Left cardiac atrium (tissue), 4 donors: ENCODE results near the gene SHISA3. TPM values are rescaled to one million over a fixed set of nuclear protein-coding genes. Genes with fewer than 3 reads are reported as not detected.

ENCODE experiments used
- ATAC-seq, 2 donors: fragments of 200-7000 bp; cut with Tn5 transposase; one replicate each; pipeline ENCODE4 v1.9.1; 2020; ENCODE audit warnings: mild to moderate bottlenecking in 2 of 2, moderate library complexity in 2 of 2
- DNase-seq: peaks from one replicate; pipeline ENCODE4 v3.0.0-alpha.2; 2020
- intact Hi-C, 2 donors: fragments of 100-400 bp; cut with DNase I; formaldehyde crosslinking; loops; one replicate each; pipeline versions ENCODE4 v1.14.1 to v1.15.1; 2022 to 2023
- total RNA-seq, 2 donors: library from RNA; stranded (reverse); fragmentation: NEBNext Ultra II Directional; extraction: Animal tissue kit (Norgen Biotek cat#: 25700); gene quantifications; one replicate each; pipeline ENCODE4 v1.2.1, GENCODE V29; 2021
- donor health status: DM: no; HTN: yes; CAD: no.
- donor health status: DM: no; HTN: yes; CAD: no; lungs with severe emphysema.
- donor health status: DM: yes; HTN: yes; CAD: no.
- donor health status: Dilated cardiomyopathy.

Gene SHISA3
- total RNA-seq, 2 donors from 2014 or later = 6.8 to 8.8 TPM

DNA sequence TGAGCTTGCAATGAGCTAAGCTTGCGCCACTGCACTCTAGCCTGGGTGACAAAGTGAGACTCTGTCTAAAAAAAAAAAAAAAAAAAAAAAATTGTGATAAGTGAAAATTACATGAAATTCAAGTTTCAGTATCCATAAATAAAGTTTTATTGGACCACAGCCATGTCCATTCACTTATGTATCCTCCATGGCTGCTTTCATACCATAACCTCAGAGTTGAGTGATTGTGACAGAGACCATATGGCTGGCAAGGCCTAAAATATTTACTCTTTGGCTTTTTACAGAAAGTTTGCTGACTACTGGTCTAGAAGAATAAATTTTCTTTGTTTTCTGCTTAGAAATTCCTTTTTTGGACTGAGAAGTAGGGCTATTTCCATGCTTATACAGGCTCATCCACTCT, 11.8 kb upstream of the SHISA3 start:
- no peak for ATAC-seq
- no peak for DNase-seq
- intact Hi-C loops = no loop called here

DNA sequence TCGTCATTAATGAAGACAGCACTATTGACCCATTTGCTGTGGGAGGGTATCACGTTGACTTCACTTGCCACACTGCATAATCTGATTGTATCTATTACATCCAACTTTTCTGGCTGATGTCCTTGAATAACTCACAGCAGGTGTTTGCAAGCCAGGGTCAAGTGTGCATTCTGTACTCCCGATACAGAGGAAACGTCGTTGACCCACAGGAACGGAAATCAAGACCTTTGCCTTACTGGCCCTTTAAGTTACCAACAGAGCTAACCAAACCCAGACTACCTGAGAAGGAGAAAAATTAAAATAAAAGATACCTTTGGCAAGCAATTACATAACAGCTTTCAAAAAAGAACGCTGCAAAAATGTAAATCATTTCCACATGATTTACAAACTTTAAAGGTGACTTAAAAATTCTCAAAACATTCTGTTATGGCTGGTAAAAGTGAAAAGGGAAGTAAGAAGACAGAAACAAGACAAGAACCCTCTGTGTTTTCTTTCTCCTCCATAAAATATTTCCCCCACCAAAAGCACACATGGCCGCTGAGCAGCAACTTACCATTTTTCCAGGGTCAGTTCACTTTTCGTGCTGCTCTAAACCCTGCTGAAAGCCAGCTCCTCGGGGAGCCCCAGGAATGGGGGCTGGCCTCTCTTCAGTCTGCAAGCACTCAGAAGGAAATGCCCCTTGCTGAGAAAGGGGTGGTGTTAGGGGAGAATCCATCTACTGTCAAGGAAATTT, 6.5 kb upstream of the SHISA3 start:
- DNase-seq (no peak), ATAC-seq (no peak)
- intact Hi-C loops = no loop called here

DNA sequence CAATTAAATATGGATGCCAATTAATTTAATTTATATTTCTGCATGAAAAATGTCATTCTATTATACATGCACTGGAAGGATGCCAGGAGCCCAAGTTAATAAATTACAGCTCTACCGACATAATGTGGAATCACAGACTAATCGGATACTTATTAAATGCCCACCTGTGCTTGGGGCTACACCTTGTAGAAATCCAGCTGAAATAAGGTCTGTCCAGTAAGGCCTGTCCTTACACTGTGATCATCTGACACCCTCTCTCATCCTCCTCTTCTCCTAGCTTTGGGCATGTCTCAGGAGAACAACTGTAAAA, 6.0 kb upstream of the SHISA3 start:
- intact Hi-C loops = no loop called here
- ATAC-seq = no peak
- DNase-seq = no peak

DNA sequence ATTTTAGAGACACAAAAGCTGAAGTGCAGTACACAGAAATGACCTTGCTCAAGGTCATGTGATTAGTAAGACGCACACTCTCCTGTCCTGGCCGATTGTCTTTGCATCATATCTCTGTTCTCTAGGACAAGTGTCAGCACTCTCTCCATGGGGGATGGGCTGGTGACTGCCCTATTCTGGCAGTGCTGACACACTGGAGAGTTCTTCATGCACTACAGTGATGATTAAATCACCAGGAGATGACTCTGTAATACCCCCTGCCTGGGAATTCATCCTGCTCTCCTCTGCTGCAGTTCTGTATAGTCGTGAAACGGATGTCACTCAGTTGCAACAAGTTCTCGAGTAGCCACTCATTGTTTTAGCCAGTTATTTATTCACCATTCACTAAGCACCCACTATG, 5.3 kb upstream of the SHISA3 start:
- intact Hi-C loops = no loop called here
- DNase-seq (peak; percentile 42), ATAC-seq (peak; percentile 84 to 95)

DNA sequence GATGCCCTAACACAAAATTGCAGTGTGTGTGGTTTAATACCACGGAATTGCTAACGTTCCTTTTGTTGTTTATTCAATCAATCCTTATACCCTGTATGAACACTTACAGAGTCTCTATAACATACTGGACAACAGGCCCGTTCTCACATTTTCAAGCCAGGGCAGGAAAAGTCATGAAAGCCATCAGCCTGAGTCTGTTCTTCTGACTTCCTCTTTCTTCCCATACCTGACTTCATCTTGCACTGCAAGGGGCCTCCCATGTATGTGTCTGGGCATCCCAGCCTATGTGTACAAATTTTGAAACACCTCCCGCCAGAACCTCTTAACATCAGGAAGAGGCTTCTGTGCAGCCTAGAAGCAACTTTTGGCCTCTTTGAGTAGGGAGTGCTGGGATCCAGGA, 4.9 kb upstream of the SHISA3 start:
- intact Hi-C loops = no loop called here
- no peak for ATAC-seq
- no peak for DNase-seq

DNA sequence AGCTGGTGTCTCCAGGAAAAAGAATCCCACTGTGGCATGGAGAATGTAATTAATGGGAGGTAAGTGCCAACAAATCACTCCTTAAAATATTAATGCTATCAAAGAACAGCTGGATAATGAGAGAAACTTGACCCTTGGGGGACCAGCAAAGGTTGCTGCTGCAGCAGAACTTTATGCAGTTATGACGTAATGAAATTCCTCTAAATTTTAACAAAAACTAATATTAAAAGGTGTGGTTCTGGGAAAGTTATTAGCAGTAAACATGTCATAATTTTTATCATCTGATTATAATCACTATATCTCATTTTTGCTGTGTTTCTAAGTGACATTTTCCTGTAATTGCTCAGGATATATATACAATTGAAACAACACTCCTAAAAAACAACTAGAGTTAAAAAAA, 1.7 kb upstream of the SHISA3 start:
- no peak for ATAC-seq
- intact Hi-C loops = no loop called here
- DNase-seq = no peak

DNA sequence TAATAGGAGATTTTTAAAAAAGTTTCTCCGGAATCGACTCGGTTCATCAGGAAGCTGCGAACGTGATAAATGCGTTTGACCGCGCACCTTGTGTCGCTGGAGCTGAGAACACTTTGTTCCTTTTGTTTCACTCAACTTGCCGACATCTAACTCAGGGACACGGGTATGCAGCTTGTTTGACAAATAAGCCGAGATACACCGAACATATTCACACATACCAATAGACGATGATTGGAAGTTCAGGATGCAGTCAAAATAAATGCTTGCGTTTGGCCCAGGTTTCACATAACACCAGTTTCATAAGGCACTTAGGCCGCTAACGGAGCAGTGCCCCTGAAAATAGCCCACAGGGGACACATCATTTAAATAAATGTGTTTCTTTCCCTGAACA, 932 bp upstream of the SHISA3 start:
- DNase-seq (no peak), ATAC-seq (no peak)
- intact Hi-C loops = no loop called here

DNA sequence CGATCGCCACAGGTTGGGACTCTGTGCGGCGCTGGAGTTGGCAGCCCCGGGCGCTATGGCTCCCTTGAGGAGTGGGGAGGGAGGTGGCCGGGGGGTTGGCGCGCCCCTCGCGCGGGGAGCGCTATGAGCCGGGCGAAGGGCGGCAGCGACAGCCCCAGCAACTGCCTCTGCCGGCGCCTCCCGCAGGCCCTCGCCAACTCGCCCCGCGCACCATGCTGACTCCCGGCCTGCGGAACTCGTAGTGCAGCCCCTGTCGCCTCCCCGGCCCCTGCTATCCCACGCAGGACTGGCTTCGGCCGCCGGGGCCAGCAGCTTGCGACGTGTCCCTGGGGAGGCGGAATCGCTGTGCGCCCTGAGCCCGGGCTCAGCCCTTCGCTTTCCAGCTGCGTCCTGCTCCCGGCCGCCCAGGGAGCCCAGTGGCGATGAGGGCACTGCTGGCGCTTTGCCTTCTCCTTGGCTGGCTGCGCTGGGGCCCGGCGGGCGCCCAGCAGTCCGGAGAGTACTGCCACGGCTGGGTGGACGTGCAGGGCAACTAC, 415 bp downstream of the SHISA3 start:
- ATAC-seq (peak; percentile 42 to 52), DNase-seq (peak; percentile 41)
- intact Hi-C loops = no loop called here

DNA sequence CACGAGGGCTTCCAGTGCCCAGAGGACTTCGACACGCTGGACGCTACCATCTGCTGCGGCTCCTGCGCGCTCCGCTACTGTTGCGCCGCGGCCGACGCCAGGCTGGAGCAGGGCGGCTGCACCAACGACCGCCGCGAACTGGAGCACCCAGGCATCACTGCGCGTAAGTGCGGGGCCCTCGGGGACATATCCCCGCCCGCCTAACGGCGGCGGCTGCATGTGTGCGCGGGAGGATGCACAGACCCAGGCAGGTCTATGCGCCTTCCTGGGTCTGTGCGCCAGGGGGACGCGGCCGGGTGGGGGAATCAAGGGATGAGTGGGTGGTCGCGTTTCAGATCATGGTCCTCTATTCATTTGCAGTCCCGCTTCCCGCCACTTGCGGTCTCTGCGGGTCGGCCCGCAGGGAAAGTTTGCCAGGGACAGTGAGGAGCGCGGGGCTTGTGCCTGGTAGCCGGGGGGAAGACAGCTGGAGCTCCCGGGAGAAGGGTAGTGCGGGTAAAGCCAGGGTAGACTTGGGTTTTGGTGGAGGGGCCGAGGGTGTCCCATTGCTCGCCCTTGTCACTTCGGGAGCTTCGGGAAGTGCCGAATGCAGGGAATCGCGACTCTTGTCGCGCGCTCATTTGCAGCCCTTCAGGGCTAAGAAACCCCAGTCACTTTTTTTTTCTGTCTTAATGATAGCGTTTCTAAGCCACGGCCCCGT, 1.0 kb downstream of the SHISA3 start:
- intact Hi-C loops = no loop called here
- peak; percentile 32 to 58 for ATAC-seq
- peak; percentile 38 for DNase-seq

DNA sequence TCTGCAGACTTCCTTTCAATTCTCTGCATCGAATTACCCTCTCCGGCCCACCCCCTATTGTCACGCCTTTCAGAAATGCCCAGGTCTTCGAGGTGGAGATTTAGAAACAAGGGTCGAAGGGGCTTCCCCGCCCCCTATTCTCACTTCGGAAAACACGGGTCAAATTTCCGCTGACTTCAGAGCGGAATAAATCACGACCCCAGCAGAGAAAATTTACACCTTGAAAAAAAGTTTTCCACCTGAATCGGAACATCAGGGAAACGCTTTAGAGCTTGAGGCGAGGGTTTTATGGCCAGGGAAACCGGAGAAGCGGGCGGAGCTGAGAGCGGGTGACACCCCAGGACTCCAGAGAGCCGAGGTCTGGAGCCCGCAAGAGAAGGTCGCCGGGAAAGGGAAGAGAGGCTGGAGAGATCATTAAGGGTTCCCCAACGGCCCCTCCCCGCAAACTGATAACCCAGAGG, 1.6 kb downstream of the SHISA3 start:
- ATAC-seq = peak in 1 of 2 donors; percentile 21
- intact Hi-C loops = no loop called here
- DNase-seq = no peak

DNA sequence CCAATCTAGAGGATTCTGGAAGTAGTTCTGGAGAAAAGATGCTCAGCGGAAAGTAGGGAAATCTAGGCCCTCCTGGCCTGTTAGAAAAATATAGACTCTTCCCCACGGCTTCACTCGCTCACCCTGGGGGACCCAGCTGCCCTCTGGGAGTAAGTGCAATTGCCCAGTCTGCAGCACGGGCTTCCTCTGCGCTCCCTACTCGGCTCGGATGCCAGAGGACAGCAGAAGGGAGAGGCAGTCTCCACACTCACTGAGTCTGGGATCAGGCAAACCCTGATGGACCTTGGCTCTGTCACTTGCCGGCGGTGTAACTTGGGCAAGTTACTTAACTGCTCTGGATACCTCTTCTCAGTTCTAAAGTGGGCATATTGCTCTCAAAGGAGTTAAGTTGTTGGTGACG, 2.1 kb downstream of the SHISA3 start:
- no peak for DNase-seq
- ATAC-seq = peak in 1 of 2 donors; percentile 23
- intact Hi-C loops = no loop called here

DNA sequence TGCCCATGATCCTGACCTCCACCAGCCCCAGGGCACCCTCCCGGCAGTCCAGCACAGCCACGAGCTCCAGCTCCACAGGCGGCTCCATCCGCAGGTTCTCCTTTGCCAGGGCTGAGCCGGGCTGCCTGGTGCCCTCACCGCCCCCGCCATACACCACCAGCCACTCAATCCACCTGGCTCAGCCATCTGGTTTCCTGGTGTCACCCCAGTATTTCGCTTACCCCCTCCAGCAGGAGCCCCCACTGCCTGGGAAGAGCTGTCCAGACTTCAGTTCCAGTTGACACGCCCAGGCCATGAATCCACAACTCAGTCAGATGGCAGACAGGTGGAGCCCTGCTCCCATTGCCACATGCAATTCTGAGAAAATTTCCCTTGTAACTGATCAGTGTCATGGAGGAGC, 3.9 kb downstream of the SHISA3 start:
- no peak for ATAC-seq
- intact Hi-C loops = no loop called here
- no peak for DNase-seq

DNA sequence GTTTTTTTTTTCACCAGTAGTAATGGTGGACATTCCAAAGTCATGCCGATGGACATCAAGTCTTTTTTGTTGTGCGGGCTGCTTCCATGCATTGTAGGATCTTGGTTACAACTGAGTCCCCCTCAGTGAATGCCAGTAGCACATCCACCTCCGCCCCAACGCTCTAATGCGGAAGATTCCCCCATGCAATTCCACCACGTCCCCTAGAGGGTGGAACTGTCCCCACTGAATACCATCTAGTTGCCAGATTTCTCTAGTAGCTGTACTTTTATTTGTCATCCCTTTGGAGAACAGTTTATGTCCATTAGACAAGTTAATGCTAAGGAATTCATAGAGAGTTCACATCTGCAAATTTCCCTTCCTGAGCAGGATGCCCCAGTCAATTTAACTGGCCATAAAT, 6.7 kb downstream of the SHISA3 start:
- ATAC-seq (no peak), DNase-seq (no peak)
- intact Hi-C loops = no loop called here

DNA sequence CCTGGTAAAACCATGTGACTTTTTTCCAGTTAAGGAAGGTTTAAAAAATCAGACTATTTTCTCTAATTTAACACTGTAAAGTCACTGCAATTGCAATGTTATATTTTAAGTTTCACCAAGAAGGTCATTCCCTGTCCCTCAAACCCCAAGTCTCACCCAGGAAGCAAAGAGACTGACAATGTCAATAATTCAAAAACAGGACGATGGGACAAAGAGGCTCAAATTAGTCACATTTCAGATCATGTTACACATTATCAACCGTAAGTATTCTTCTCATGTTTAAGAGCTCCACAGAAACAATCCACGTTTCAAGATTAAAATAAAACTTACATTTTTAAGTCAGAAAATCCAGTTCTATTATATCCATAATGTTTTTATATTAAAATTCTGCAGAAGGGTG, 13.2 kb downstream of the SHISA3 start:
- intact Hi-C loops = no loop called here
- DNase-seq (no peak), ATAC-seq (no peak)

DNA sequence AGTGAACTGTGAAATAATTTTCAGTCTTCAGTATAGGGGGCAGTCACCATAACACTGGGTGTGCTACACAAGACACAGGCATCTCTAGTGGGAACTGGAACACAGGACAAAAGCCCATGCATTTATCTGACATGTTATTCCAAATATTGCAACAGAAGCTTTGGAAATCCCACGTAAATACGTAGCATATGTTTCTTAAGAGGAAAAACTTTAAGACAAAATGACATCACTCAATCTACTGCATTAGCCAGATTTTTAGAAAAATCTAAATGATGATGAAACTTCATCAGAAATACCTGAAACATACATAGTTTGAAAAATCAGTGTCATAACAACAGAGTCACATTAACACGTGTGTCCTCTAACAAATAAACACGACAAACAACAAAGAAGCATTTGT, 14.5 kb downstream of the SHISA3 start:
- intact Hi-C loops = no loop called here
- DNase-seq (no peak), ATAC-seq (peak in 1 of 2 donors; percentile 19)

DNA sequence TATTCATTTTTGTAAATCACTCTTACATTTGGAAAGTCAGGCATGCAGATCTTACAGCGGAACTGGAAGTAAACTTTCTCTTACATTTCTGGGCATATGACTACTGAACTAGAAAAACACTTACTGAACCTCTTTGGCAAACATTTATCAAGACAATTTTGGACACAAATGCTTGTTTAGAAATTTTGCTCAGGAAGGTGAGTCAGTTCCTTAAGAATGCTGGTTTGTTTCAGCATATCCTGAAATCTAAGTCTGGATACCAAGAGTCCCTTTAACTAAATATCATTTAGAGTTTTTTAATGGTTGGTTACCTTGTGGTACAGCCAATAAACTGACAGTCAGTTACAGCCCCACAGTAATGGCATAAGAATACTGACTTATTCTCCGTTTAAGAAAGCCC, 15.0 kb downstream of the SHISA3 start:
- DNase-seq = no peak
- intact Hi-C loops = no loop called here
- ATAC-seq = peak; percentile 59 to 87

DNA sequence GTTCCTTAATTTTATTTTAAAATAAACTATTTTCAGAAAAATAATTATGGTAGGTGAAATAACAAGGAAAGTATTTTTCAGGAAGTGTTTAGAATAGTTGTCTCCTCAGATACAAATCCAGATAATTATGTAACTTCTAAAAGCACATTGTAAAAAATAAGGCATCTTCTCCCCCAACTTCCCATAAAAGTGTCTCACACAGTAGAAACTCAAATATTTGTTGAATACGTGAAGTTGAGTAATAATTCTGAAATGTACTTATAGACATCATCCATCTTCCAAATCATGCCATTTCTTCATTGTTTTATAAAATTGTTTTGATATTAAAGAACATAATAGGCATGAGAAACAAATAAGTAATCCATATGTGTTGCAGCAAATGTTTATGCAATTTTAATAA, 18.0 kb downstream of the SHISA3 start:
- DNase-seq (no peak), ATAC-seq (no peak)
- intact Hi-C loops = no loop called here

DNA sequence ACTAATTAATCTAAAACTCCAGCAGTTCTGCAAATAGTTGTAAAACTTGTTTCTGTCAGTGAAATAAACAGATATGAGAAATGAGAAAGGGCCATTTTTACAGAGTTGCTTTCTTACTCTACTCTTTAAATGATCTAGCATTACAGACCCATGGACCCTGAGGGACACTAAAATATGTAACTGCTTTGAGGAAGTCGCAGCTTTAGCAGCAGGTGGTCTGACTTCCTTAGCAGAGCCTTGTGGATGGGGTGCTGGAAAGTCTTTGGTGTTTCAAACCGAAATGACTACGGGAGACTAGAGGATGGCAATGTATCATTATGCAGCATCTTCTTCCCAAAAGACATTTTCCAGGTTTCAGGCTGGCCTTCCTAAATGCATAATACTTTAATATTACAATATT, 18.7 kb downstream of the SHISA3 start:
- DNase-seq = no peak
- intact Hi-C loops = no loop called here

DNA sequence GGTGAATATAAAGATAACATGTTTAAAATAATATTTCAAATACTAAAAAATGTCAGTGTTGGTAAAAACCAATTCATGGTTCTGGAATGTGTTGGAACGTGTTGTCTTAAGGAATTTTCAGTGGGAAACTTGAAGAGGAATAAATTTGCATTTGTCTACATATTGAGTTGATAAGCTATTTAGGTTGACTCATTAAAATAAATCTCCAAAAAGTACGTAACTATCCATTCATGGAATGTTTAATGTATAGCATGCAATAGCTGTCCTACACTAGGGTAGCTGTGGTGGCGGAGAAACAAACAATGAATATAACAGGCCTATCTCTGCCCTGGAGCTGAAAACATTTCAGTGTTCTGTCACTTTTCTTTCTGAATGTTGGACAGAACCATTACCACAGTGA, 20.3 kb downstream of the SHISA3 start:
- intact Hi-C loops = no loop called here
- no peak for DNase-seq
- ATAC-seq = no peak

More for the DNA sequence above, 18.7 kb downstream of the SHISA3 start:
- ATAC-seq = no peak

DNA sequence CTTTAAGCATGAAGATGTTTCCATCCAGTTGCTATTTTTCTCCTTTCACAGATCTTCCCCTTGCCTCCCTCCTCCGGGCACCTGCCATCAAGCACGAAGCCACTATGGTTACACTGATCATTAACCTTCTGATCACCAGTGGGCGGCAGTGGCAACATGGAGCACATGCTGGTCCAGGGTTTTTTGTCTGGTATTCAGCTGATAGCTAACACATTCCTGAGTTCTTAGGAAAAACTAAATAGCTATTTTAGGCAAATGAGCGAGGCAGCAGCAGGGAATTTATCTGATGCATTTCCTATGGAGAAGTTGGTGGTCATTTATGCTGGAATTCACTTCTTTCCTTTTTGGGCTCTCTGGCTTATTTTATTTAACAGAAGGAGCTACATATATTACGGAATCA, 22.9 kb downstream of the SHISA3 start:
- intact Hi-C loops = no loop called here
- DNase-seq = no peak
- ATAC-seq = no peak
